Measurements from ENCODE around the gene SCN2A.

GRCh38 chr2:165428926-165429325 lies 189.7 kb downstream of the SCN2A start:
- no peak for TF ChIP-seq CTCF (IDR thresholded peaks at IDR 0.05)
- TF ChIP-seq POLR2A (IDR thresholded peaks at IDR 0.05): no peak
